MM.1S (cell line): ENCODE data around the gene ANKRD16.

Experiments
- CTCF ChIP-seq: fragments of 300-600 bp; sonication (generic); IDR thresholded peaks from 2 replicates; pipeline ENCODE4 v1.5.1; 2016; ENCODE audit warnings: antibody characterized with exemption, low read length, mixed read lengths
- EZH2 ChIP-seq: fragments of 300-600 bp; sonication (generic); optimal IDR thresholded peaks from 2 replicates; pipeline ENCODE3; 2017; ENCODE audit warnings: low read depth, mild to moderate bottlenecking, antibody characterized with exemption, low read length, mixed read lengths
- EZH2phosphoT487 ChIP-seq: fragments of 300-600 bp; sonication (generic); IDR thresholded peaks from 2 replicates; pipeline ENCODE4 v1.6.1; 2018; ENCODE audit warnings: antibody characterized with exemption, low read length

GRCh38 chr10:5828725-5829124 is 61.0 kb downstream of the ANKRD16 start:
- TF ChIP-seq CTCF (no peak), EZH2 (no peak), EZH2phosphoT487 (no peak)
